Right lobe of liver (tissue), 6 donors: ENCODE measurements around the gene INO80B. TPM values are rescaled to one million over a fixed set of nuclear protein-coding genes. Genes with fewer than 3 reads are reported as not detected.

Experiments used
- ATAC-seq, 4 donors: fragments of 200-7000 bp; cut with Tn5 transposase; one replicate each; pipeline ENCODE4 v1.9.1; 2020; ENCODE audit warnings: mild to moderate bottlenecking in 4 of 4, moderate library complexity in 4 of 4
- DNase-seq, 3 donors: peaks; one replicate each; pipeline ENCODE4 v3.0.0-alpha.2; 2020
- H3K27ac ChIP-seq, 3 donors: fragments of 200-600 bp; one replicate each; pipeline ENCODE4 v1.8.0; 2022
- H3K27me3 ChIP-seq, 2 donors: fragments of 200-600 bp; one replicate each; pipeline ENCODE4 v1.8.0; 2022
- H3K36me3 ChIP-seq, 4 donors: fragments of 200-600 bp; sonication (generic) in 1 of 4; one replicate each; pipeline versions ENCODE4 v1.5.1 to v1.8.0; 2017 to 2022; ENCODE audit warnings: control low read depth in 1 of 4
- H3K4me1 ChIP-seq, 4 donors: fragments of 200-600 bp; sonication (generic) in 1 of 4; one replicate each; pipeline versions ENCODE4 v1.5.1 to v1.8.0; 2017 to 2022; ENCODE audit warnings: control low read depth in 1 of 4
- H3K4me3 ChIP-seq, 3 donors: fragments of 200-600 bp; one replicate each; pipeline ENCODE4 v1.8.0; 2022
- H3K9me3 ChIP-seq, 4 donors: fragments of 200-600 bp; sonication (generic) in 1 of 4; one replicate each; pipeline versions ENCODE4 v1.5.1 to v1.8.0; 2017 to 2022; ENCODE audit warnings: control low read depth in 1 of 4
- CTCF ChIP-seq, 4 donors: fragments of 200-600 bp in 3 of 4; fragments of 450-650 bp in 1 of 4; IDR thresholded peaks; one replicate each; pipeline versions ENCODE4 v1.5.1 to v1.8.0; 2016 to 2022; ENCODE audit warnings: antibody characterized with exemption in 4 of 4, mild to moderate bottlenecking in 2 of 4
- POLR2A ChIP-seq: fragments of 450-650 bp; IDR thresholded peaks from one replicate; pipeline ENCODE4 v1.6.1; 2017; ENCODE audit warnings: antibody characterized with exemption, mild to moderate bottlenecking
- WGBS: methylation state at CpG from one replicate; pipeline ENCODE4 v1.1.6; 2018; ENCODE audit warnings: low coverage, low lambda C conversion rate; ENCODE audit not compliant: insufficient coverage; ENCODE audit errors: missing lambda C conversion rate; 5-methylcytosine and 5-hydroxymethylcytosine counted together
- intact Hi-C, 2 donors: fragments of 100-400 bp; cut with DNase I; formaldehyde crosslinking; loops; one replicate each; pipeline versions ENCODE4 v1.11.2 to v1.14.1; 2022
- total RNA-seq, 6 experiments: library from RNA; depleted of rRNA in 2 of 6; stranded (reverse); fragments of >200 nt in 2 of 6; fragmentation: NEBNext Ultra II Directional in 3 of 6; extraction: Animal tissue kit (Norgen Biotek cat#: 25700) in 3 of 6; gene quantifications; one replicate each; pipeline versions ENCODE4 v1.1.0 to v1.2.4, GENCODE V29; 2016 to 2023
- donor health status: DM: no; HTN: yes; CAD: no.
- donor health status: DM: no; HTN: no; CAD: no.
- donor health status: DM: no; HTN: no; CAD: no.
- donor health status: DM: no; HTN: yes; CAD: no.
- donor health status: DM: no; HTN: yes; CAD: no.

The INO80B gene
- total RNA-seq, 6 experiments from 2014 or later = 3.4 to 20.3 (median 18.8) TPM

GRCh38 chr2:74427551-74427950 lies 27.3 kb upstream of the INO80B start:
- H3K4me3 ChIP-seq = no peak overlapping the region
- TF ChIP-seq CTCF (IDR thresholded peaks at IDR 0.05) = no peak
- TF ChIP-seq POLR2A = no peak
- peaks cover 0 to 59% (median 20%) of the 10 kb centered on the region in 4 donors for H3K36me3 ChIP-seq
- no peaks in the 10 kb centered on the region for H3K27me3 ChIP-seq
- ATAC-seq (no peak), DNase-seq (no peak)
- H3K4me1 ChIP-seq = peaks cover 0 to 29% (median 15%) of the 10 kb centered on the region in 4 donors
- intact Hi-C loops = no loop called here
- H3K9me3 ChIP-seq = no peaks in the 10 kb centered on the region
- H3K27ac ChIP-seq = no peak overlapping the region
- 100% methylated on average over 1 of the region's 3 CpGs for WGBS

- Histone ChIP-seq H3K27me3 (no peaks in the 10 kb centered on the region), H3K27ac (no peak overlapping the region), H3K9me3 (no peaks in the 10 kb centered on the region), H3K4me1 (peaks cover 0 to 29% (median 15%) of the 10 kb centered on the region in 4 donors), H3K4me3 (no peak overlapping the region), H3K36me3 (peaks cover 0 to 59% (median 20%) of the 10 kb centered on the region in 4 donors)
- no peak for TF ChIP-seq POLR2A
- TF ChIP-seq CTCF (IDR thresholded peaks at IDR 0.05) = no peak
- DNase-seq = no peak
- intact Hi-C loops = no loop called here
- 93% methylated on average over 2 of the region's 5 CpGs for WGBS
- ATAC-seq = no peak
These were observed 26.2 kb upstream of the INO80B start for GRCh38 chr2:74428675-74429074.

GRCh38 chr2:74429487-74430451 lies 25.1 kb upstream of the INO80B start:
- peak; percentile 70 to 92 (median 85) for DNase-seq
- peaks cover 0 to 29% (median 15%) of the 10 kb centered on the region in 4 donors for H3K4me1 ChIP-seq
- WGBS = 14% methylated on average over 3 of the region's 18 CpGs

GRCh38 chr2:74430502-74430901 lies 24.4 kb upstream of the INO80B start:
- H3K4me3 ChIP-seq = peak overlapping the region in 1 of 3 donors; percentile 43
- no peaks in the 10 kb centered on the region for H3K9me3 ChIP-seq
- peaks cover 0 to 52% (median 20%) of the 10 kb centered on the region in 4 donors for H3K36me3 ChIP-seq
- peak in 1 of 3 donors; percentile 53 for DNase-seq
- intact Hi-C loops = no loop called here
- peaks cover 0 to 29% (median 15%) of the 10 kb centered on the region in 4 donors for H3K4me1 ChIP-seq
- peak overlapping the region in 1 of 3 donors; percentile 63 for H3K27ac ChIP-seq
- no peaks in the 10 kb centered on the region for H3K27me3 ChIP-seq
- WGBS = 25% methylated on average over 1 of the region's 11 CpGs
- peak; percentile 4 to 33 (median 18) for ATAC-seq
- TF ChIP-seq CTCF (IDR thresholded peaks at IDR 0.05) (no peak), POLR2A (no peak)

More at GRCh38 chr2:74429487-74430451, 25.1 kb upstream of the INO80B start:
- peaks cover 0 to 59% (median 20%) of the 10 kb centered on the region in 4 donors for H3K36me3 ChIP-seq
- peak overlapping the region in 2 of 3 donors; percentile 43 for H3K4me3 ChIP-seq
- no peak for TF ChIP-seq CTCF (IDR thresholded peaks at IDR 0.05)
- H3K9me3 ChIP-seq = no peaks in the 10 kb centered on the region
- H3K27me3 ChIP-seq = no peaks in the 10 kb centered on the region
- intact Hi-C loops = no loop called here
- ATAC-seq = peak; percentile 84 to 89 (median 88)
- H3K27ac ChIP-seq = peak overlapping the region in 2 of 3 donors; percentile 23 to 63
